Activated T-cell treated with anti-CD3 and anti-CD28 coated beads, Interleukin-2, amount 50 U/mL, for 24 hours (primary cell): ENCODE results near the gene OLFM4.

Source experiments
- DNase-seq: peaks from one replicate; pipeline ENCODE4 v3.0.0-alpha.2; 2020
- H3K27ac Mint-ChIP-seq: 2 replicates; pipeline ENCODE4 v1.8.0; 2020; ENCODE audit warnings: mild to moderate bottlenecking, mixed read lengths
- H3K27me3 Mint-ChIP-seq: 2 replicates; pipeline ENCODE4 v1.8.0; 2020; ENCODE audit warnings: mixed read lengths
- H3K36me3 Mint-ChIP-seq: 2 replicates; pipeline ENCODE4 v1.8.0; 2020; ENCODE audit warnings: low read depth, mixed read lengths
- H3K4me1 Mint-ChIP-seq: 2 replicates; pipeline ENCODE4 v1.8.0; 2020; ENCODE audit warnings: low read depth, mixed read lengths
- H3K4me3 Mint-ChIP-seq: 2 replicates; pipeline ENCODE4 v1.8.0; 2020; ENCODE audit warnings: mild to moderate bottlenecking, moderate library complexity, mixed read lengths
- H3K9me3 Mint-ChIP-seq: 2 replicates; pipeline ENCODE4 v1.8.0; 2020; ENCODE audit warnings: mixed read lengths

Gene OLFM4

DNA sequence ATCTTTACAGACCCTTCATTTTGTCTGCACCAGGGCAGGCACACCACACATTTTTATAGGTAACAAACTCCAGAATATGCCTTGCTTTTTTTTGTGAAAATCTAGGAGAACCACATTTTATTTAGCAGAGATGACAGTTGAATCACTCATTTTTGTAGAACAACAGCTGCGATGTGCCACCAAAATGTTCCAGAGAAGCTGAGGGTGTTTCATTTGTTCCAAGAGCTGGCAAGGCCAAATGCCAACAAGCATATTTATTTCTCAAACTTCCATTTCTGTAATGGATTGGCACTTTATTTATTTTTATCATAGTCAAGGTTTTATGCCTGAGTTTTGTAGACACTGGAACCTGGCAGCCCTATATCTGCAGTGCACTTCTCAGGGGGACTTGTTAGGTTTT is 10.4 kb downstream of the OLFM4 start:
- no peaks in the 10 kb centered on the region for H3K9me3 Mint-ChIP-seq
- no peaks in the 10 kb centered on the region for H3K27me3 Mint-ChIP-seq
- H3K4me1 Mint-ChIP-seq = no peaks in the 10 kb centered on the region
- no peak for DNase-seq
- no peaks in the 10 kb centered on the region for H3K36me3 Mint-ChIP-seq
- H3K27ac Mint-ChIP-seq = no peak overlapping the region
- H3K4me3 Mint-ChIP-seq = no peak overlapping the region

- H3K9me3 Mint-ChIP-seq = no peaks in the 10 kb centered on the region
- H3K27ac Mint-ChIP-seq = no peak overlapping the region
- H3K4me1 Mint-ChIP-seq = no peaks in the 10 kb centered on the region
- no peaks in the 10 kb centered on the region for H3K27me3 Mint-ChIP-seq
- no peak for DNase-seq
- no peak overlapping the region for H3K4me3 Mint-ChIP-seq
- H3K36me3 Mint-ChIP-seq = no peaks in the 10 kb centered on the region
These were observed 13.4 kb downstream of the OLFM4 start for GRCh38 chr13:53041968-53042516.

- no peaks in the 10 kb centered on the region for H3K9me3 Mint-ChIP-seq
- no peaks in the 10 kb centered on the region for H3K36me3 Mint-ChIP-seq
- DNase-seq = no peak
- no peak overlapping the region for H3K4me3 Mint-ChIP-seq
- H3K4me1 Mint-ChIP-seq = no peaks in the 10 kb centered on the region
- H3K27me3 Mint-ChIP-seq = no peaks in the 10 kb centered on the region
- no peak overlapping the region for H3K27ac Mint-ChIP-seq
These were observed 14.3 kb downstream of the OLFM4 start for GRCh38 chr13:53042877-53043276.

- Mint-ChIP-seq H3K36me3 (no peaks in the 10 kb centered on the region), H3K9me3 (no peaks in the 10 kb centered on the region), H3K4me1 (no peaks in the 10 kb centered on the region), H3K27ac (no peak overlapping the region), H3K4me3 (no peak overlapping the region), H3K27me3 (no peaks in the 10 kb centered on the region)
- DNase-seq = no peak
These were observed 14.8 kb downstream of the OLFM4 start for GRCh38 chr13:53043398-53043797.

DNA sequence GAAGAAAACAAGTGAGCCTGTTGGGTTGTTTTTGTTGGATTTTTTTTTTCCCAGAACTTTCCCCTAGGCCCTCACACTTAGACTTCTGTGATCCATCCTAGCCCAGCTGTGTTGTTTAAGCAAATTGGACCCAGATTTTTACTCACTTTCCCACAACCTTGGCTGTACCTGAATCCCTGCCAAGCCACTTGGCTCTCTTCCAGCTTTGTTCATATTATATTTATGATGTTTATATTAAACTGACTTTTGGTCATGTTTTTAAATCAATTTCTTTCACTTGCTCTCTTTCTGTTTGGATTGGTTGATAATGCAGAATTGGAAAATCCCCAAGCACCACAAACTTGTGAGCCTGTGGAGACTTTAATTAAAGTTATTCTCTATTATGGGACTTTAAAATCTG is 16.6 kb downstream of the OLFM4 start:
- no peaks in the 10 kb centered on the region for H3K4me1 Mint-ChIP-seq
- H3K36me3 Mint-ChIP-seq = no peaks in the 10 kb centered on the region
- no peaks in the 10 kb centered on the region for H3K9me3 Mint-ChIP-seq
- H3K27ac Mint-ChIP-seq = no peak overlapping the region
- no peak for DNase-seq
- no peaks in the 10 kb centered on the region for H3K27me3 Mint-ChIP-seq
- H3K4me3 Mint-ChIP-seq = no peak overlapping the region

- no peaks in the 10 kb centered on the region for H3K4me1 Mint-ChIP-seq
- no peak overlapping the region for H3K4me3 Mint-ChIP-seq
- no peaks in the 10 kb centered on the region for H3K36me3 Mint-ChIP-seq
- DNase-seq = no peak
- H3K27ac Mint-ChIP-seq = no peak overlapping the region
- no peaks in the 10 kb centered on the region for H3K27me3 Mint-ChIP-seq
- no peaks in the 10 kb centered on the region for H3K9me3 Mint-ChIP-seq
These were observed 20.3 kb downstream of the OLFM4 start for GRCh38 chr13:53048880-53049279.

- H3K4me1 Mint-ChIP-seq = no peaks in the 10 kb centered on the region
- DNase-seq = no peak
- no peaks in the 10 kb centered on the region for H3K27me3 Mint-ChIP-seq
- H3K27ac Mint-ChIP-seq = no peak overlapping the region
- H3K9me3 Mint-ChIP-seq = no peaks in the 10 kb centered on the region
- no peaks in the 10 kb centered on the region for H3K36me3 Mint-ChIP-seq
- no peak overlapping the region for H3K4me3 Mint-ChIP-seq
These were observed 21.5 kb downstream of the OLFM4 start for GRCh38 chr13:53050151-53050550.

- no peak overlapping the region for H3K4me3 Mint-ChIP-seq
These were observed 24.1 kb downstream of the OLFM4 start for GRCh38 chr13:53052675-53053074.

GRCh38 chr13:53054569-53054968 is 26.0 kb downstream of the OLFM4 start:
- H3K27me3 Mint-ChIP-seq = no peaks in the 10 kb centered on the region

More at GRCh38 chr13:53052675-53053074, 24.1 kb downstream of the OLFM4 start:
- Mint-ChIP-seq H3K27ac (no peak overlapping the region), H3K9me3 (no peaks in the 10 kb centered on the region), H3K36me3 (no peaks in the 10 kb centered on the region), H3K4me1 (no peaks in the 10 kb centered on the region), H3K27me3 (no peaks in the 10 kb centered on the region)
- DNase-seq = no peak

GRCh38 chr13:53058065-53058679 is 29.6 kb downstream of the OLFM4 start:
- H3K27me3 Mint-ChIP-seq = peaks cover 3% of the 10 kb centered on the region
- no peak for DNase-seq
- no peak overlapping the region for H3K4me3 Mint-ChIP-seq
- no peaks in the 10 kb centered on the region for H3K36me3 Mint-ChIP-seq
- no peaks in the 10 kb centered on the region for H3K4me1 Mint-ChIP-seq
- no peak overlapping the region for H3K27ac Mint-ChIP-seq
- no peaks in the 10 kb centered on the region for H3K9me3 Mint-ChIP-seq

More at GRCh38 chr13:53054569-53054968, 26.0 kb downstream of the OLFM4 start:
- Mint-ChIP-seq H3K27ac (no peak overlapping the region), H3K4me3 (no peak overlapping the region), H3K36me3 (no peaks in the 10 kb centered on the region), H3K4me1 (no peaks in the 10 kb centered on the region), H3K9me3 (no peaks in the 10 kb centered on the region)
- DNase-seq = no peak

DNA sequence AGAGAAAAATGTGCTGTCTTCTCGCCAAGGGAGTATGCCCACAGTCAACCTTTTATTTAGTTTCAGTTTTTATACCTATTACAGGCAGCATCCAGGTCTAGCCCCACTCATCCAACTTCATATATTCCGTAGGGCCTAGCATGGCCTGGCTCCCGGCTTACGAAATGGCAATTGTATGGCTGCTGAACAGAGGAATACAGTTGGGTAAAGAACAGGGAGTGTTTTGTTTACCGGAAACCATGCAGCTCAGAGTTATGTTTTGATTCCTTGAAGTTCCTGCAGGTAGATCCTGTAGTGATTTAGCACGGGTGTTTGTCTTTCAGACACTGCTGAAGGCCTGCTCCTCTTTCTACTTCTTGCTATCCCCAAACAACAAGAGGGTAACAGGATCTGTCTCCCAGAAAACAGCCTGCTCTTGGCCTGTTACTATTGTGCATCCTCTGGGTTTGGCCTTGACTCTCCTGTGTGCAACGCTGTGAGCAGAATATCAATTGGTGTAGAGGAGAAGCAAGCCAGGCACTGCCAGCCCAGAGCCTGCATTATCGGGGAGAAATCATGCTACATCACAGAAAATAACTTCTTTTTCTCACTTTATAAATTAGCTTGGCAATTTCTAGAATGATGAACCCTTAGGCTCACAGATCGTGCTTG is 32.4 kb downstream of the OLFM4 start:
- no peak overlapping the region for H3K27ac Mint-ChIP-seq
- peaks cover 3% of the 10 kb centered on the region for H3K27me3 Mint-ChIP-seq
- no peaks in the 10 kb centered on the region for H3K36me3 Mint-ChIP-seq

DNA sequence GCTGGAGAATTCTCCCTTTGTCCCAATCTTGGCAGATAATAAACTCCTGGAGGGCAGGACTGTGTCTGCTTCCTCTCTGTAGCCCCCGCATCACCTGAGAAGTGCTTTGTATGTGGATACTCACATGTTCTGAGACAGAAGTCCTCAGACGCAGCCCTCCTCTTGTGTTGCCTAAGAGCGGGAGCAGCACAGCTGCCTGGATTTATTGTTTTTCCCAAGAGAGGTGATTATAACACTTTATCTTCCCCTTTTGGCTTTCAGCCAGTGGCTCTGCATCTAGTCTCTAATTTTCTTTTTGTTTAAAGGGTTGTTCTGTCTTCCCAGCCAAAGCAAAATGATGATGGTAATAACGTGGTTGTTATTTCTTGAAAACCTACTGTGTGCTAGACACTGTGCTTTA is 36.1 kb downstream of the OLFM4 start:
- H3K4me1 Mint-ChIP-seq = no peaks in the 10 kb centered on the region
- peaks cover 3% of the 10 kb centered on the region for H3K27me3 Mint-ChIP-seq
- H3K36me3 Mint-ChIP-seq = no peaks in the 10 kb centered on the region
- H3K9me3 Mint-ChIP-seq = no peaks in the 10 kb centered on the region
- no peak overlapping the region for H3K4me3 Mint-ChIP-seq
- no peak for DNase-seq
- H3K27ac Mint-ChIP-seq = no peak overlapping the region

More for the DNA sequence above, 32.4 kb downstream of the OLFM4 start:
- no peaks in the 10 kb centered on the region for H3K9me3 Mint-ChIP-seq
- no peak overlapping the region for H3K4me3 Mint-ChIP-seq
- H3K4me1 Mint-ChIP-seq = no peaks in the 10 kb centered on the region
- no peak for DNase-seq

GRCh38 chr13:53066411-53066810 is 37.8 kb downstream of the OLFM4 start:
- no peaks in the 10 kb centered on the region for H3K27me3 Mint-ChIP-seq
- H3K27ac Mint-ChIP-seq = no peak overlapping the region
- H3K4me1 Mint-ChIP-seq = no peaks in the 10 kb centered on the region
- no peaks in the 10 kb centered on the region for H3K9me3 Mint-ChIP-seq
- H3K4me3 Mint-ChIP-seq = no peak overlapping the region
- H3K36me3 Mint-ChIP-seq = no peaks in the 10 kb centered on the region
- DNase-seq = no peak

DNA sequence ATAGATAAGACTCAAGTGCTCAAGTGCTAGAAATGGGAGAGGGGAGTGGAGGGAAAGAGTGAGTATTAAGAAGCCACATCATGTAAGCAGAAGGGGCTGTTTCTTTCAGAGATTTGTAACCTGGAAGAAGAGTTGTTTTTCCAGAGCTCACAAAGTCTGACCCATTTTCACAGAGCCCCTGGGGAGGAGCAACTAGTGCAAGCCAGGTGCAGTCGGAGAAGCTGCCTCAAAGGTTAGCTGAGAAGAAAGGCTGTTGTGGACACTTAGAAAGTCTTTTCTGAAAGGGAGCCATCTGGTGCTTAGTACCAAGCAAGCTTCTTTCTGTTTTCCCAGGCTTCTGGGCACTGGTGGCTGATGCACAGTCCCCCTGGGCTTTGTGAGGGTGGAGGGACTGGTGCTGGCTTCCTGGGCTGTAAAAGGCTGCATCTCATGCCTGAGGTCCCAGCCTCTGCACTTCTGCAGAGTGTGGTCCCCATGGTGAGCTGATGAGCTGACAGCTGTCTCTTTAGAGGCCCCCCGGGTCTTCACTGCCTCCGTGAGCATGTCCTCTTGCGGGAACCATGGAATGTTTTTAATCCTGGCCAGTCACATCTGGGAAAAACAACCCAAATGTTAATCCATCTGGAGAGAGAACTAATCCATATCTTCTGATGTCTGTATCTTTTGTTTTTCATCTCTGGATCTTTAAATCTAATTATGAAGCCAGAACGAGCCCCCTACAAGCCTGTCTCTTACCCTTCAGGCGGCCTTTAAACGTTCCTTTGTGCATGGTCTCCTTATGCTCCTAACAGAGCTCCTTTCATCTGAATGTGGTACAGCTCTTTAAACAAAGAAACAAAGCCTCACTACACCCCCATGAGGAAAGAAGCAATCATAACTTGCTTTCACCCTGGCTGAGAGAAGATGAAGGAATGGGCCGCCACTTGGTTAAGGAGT is 40.2 kb downstream of the OLFM4 start:
- Mint-ChIP-seq H3K27me3 (no peaks in the 10 kb centered on the region), H3K4me1 (no peaks in the 10 kb centered on the region), H3K4me3 (no peak overlapping the region), H3K9me3 (no peaks in the 10 kb centered on the region), H3K27ac (no peak overlapping the region), H3K36me3 (no peaks in the 10 kb centered on the region)
- DNase-seq = no peak
